Activated CD8-positive, alpha-beta memory T cell treated with anti-CD3 and anti-CD28 coated beads, Interleukin-2, amount 50 U/mL, for 24 hours (primary cell): ENCODE data around the gene RARB.

ENCODE experiments used
- DNase-seq: peaks from one replicate; pipeline ENCODE4 v3.0.0-alpha.2; 2020; ENCODE audit errors: extremely low read depth

Gene RARB

GRCh38 chr3:25423780-25424588, 4.1 kb upstream of the RARB start:
- DNase-seq = no peak

GRCh38 chr3:25424614-25425013, 3.4 kb upstream of the RARB start:
- no peak for DNase-seq

GRCh38 chr3:25426408-25426807, 1.7 kb upstream of the RARB start:
- no peak for DNase-seq

GRCh38 chr3:25427155-25427554, 908 bp upstream of the RARB start:
- DNase-seq = no peak

GRCh38 chr3:25427563-25427941, 511 bp upstream of the RARB start:
- DNase-seq = no peak

- DNase-seq = no peak
Observed at GRCh38 chr3:25428789-25429335, 799 bp downstream of the RARB start.

GRCh38 chr3:25429361-25430286, 1.6 kb downstream of the RARB start:
- DNase-seq = no peak

GRCh38 chr3:25430287-25430934, 2.3 kb downstream of the RARB start:
- DNase-seq = no peak

GRCh38 chr3:25430935-25431770, 3.1 kb downstream of the RARB start:
- DNase-seq = no peak

GRCh38 chr3:25432176-25432720, 4.2 kb downstream of the RARB start:
- DNase-seq = no peak

GRCh38 chr3:25433106-25433505, 5.0 kb downstream of the RARB start:
- no peak for DNase-seq

GRCh38 chr3:25433868-25434267, 5.8 kb downstream of the RARB start:
- no peak for DNase-seq

GRCh38 chr3:25437953-25438352, 9.9 kb downstream of the RARB start:
- no peak for DNase-seq

GRCh38 chr3:25438791-25439555, 10.9 kb downstream of the RARB start:
- no peak for DNase-seq

GRCh38 chr3:25441234-25441856, 13.3 kb downstream of the RARB start:
- no peak for DNase-seq

- no peak for DNase-seq
Observed at GRCh38 chr3:25442486-25442885, 14.4 kb downstream of the RARB start.

GRCh38 chr3:25444273-25444672, 16.2 kb downstream of the RARB start:
- DNase-seq = no peak

- no peak for DNase-seq
Observed at GRCh38 chr3:25445731-25446130, 17.7 kb downstream of the RARB start.

- no peak for DNase-seq
Observed at GRCh38 chr3:25447285-25447684, 19.2 kb downstream of the RARB start.

- no peak for DNase-seq
Observed at GRCh38 chr3:25447925-25448324, 19.9 kb downstream of the RARB start.
